K562 (cell line): ENCODE data around the gene FAM171A1. TPM values are rescaled to one million over a fixed set of nuclear protein-coding genes. Genes with fewer than 3 reads are reported as not detected.

Experiments
- ATAC-seq: fragments of 200-7000 bp; cut with Tn5 transposase; 3 replicates; pipeline ENCODE4 v1.9.1; 2020; ENCODE audit warnings: moderate library complexity
- BruUV-seq: library from RNA; stranded (reverse); fragments of 400-500 nt; replicated peaks from 2 replicates; lab custom pipeline; 2021; lab: Mats Ljungman, UMichigan
- CTCF ChIA-PET: fragments of 300-600 bp; formaldehyde crosslinking; extraction: SDS; loops from one replicate; lab custom pipeline; 2021; ENCODE audit warnings: low intra/inter-chr PET ratio; lab: Yijun Ruan, JAX
- POLR2A ChIA-PET: fragments of 300-600, 350-650 bp; sonication (Branson Sonifier 250); formaldehyde crosslinking; extraction: SDS; loops from one replicate; lab custom pipeline; 2021; ENCODE audit warnings: antibody characterized with exemption, inconsistent platforms; lab: Yijun Ruan, JAX
- DNase-seq, 4 experiments: peaks; one replicate each; pipeline versions ENCODE4 v3.0.0 to v3.0.0-alpha.2; 2011 to 2018; ENCODE audit warnings: low spot score in 3 of 4, mixed read lengths in 3 of 4; ENCODE audit errors: extremely low read depth in 1 of 4
- FAIRE-seq: peaks from 2 replicates; lab custom pipeline; 2011; peaks lifted over from hg19 to GRCh38; lab: Jason Lieb, UNC
- H2AFZ ChIP-seq: 2 replicates; pipeline ENCODE4 v1.6.0; 2011; ENCODE audit warnings: low read depth, low read length, control low read depth, inconsistent platforms
- H3K27ac ChIP-seq: fragments of 200-600 bp; 3 replicates; pipeline ENCODE4 v1.8.0; 2011; ENCODE audit warnings: low read depth, mild to moderate bottlenecking, control low read depth, inconsistent platforms, low read length, moderate library complexity, mixed read lengths; ENCODE audit errors: extremely low read depth
- H3K27me3 ChIP-seq, 2 experiments: fragments of 300-600 bp in 1 of 2; 2 replicates in 1 of 2; 3 replicates in 1 of 2; pipeline versions ENCODE4 v1.6.0 to v1.8.0; 2011; ENCODE audit warnings: inconsistent platforms in 2 of 2, low read length in 2 of 2, mild to moderate bottlenecking in 1 of 2, mixed read lengths in 1 of 2, moderate library complexity in 1 of 2; ENCODE audit not compliant: control insufficient read depth in 2 of 2, insufficient read depth in 2 of 2
- H3K36me3 ChIP-seq: fragments of 300-600 bp; 3 replicates; pipeline ENCODE4 v1.8.0; 2011; ENCODE audit warnings: mild to moderate bottlenecking, low read length, inconsistent platforms; ENCODE audit not compliant: control insufficient read depth, insufficient read depth
- H3K4me1 ChIP-seq, 2 experiments: fragments of 200-600 bp in 1 of 2; replicated peaks in 1 of 2; 2 replicates in 1 of 2; 3 replicates in 1 of 2; pipeline versions ENCODE4 v1.5.1 to v1.8.0; 2011; ENCODE audit warnings: inconsistent platforms in 2 of 2, low read length in 2 of 2, mild to moderate bottlenecking in 1 of 2, mixed read lengths in 1 of 2, moderate library complexity in 1 of 2; ENCODE audit not compliant: control insufficient read depth in 2 of 2, insufficient read depth in 2 of 2
- H3K4me2 ChIP-seq: 2 replicates; pipeline ENCODE4 v1.6.1; 2011; ENCODE audit warnings: low read length, control low read depth, inconsistent platforms, mixed read lengths; ENCODE audit not compliant: insufficient read depth
- H3K4me3 ChIP-seq: fragments of 200-600 bp; sonication (generic), shearing (Covaris generic); 2 replicates; pipeline ENCODE4 v1.5.1; 2016; ENCODE audit warnings: control low read depth, inconsistent platforms
- H3K79me2 ChIP-seq: fragments of 200-600 bp; 3 replicates; pipeline ENCODE4 v1.8.0; 2011; ENCODE audit warnings: low read length, inconsistent platforms; ENCODE audit not compliant: control insufficient read depth, insufficient read depth
- H3K9ac ChIP-seq, 2 experiments: 2 replicates each; pipeline versions ENCODE4 v1.6.0 to v1.6.1; 2011; ENCODE audit warnings: low read depth in 2 of 2, low read length in 2 of 2, control low read depth in 1 of 2, inconsistent platforms in 1 of 2, mild to moderate bottlenecking in 1 of 2, mixed read lengths in 1 of 2; ENCODE audit not compliant: insufficient read depth in 1 of 2
- H3K9me1 ChIP-seq: one replicate; pipeline ENCODE4 v1.6.0; 2011; ENCODE audit warnings: inconsistent platforms, mild to moderate bottlenecking, low read length, moderate library complexity; ENCODE audit not compliant: control insufficient read depth, insufficient read depth
- H3K9me3 ChIP-seq: replicated peaks from 2 replicates; pipeline ENCODE4 v1.5.1; 2011; ENCODE audit warnings: low read depth, low read length, inconsistent platforms; ENCODE audit not compliant: control insufficient read depth, insufficient read depth
- H4K20me1 ChIP-seq: replicated peaks from 2 replicates; pipeline ENCODE4 v1.6.1; 2011; ENCODE audit warnings: low read length, inconsistent platforms, mixed read lengths; ENCODE audit not compliant: control insufficient read depth, insufficient read depth
- BDP1 ChIP-seq: IDR thresholded peaks from 3 replicates; pipeline ENCODE4 v1.6.1; 2011; ENCODE audit not compliant: insufficient read length, insufficient read depth
- CEBPZ ChIP-seq: fragments of 150-350 bp; IDR thresholded peaks from 2 replicates; pipeline ENCODE4 v1.6.1; 2014; ENCODE audit warnings: low read depth, mild to moderate bottlenecking, low read length, borderline replicate concordance
- ELK3 ChIP-seq: fragments of 450-650 bp; formaldehyde crosslinking; IDR thresholded peaks from 2 replicates; pipeline ENCODE4 v1.4.0; 2020; ENCODE audit warnings: mild to moderate bottlenecking
- IRF9 ChIP-seq: fragments of 450-650 bp; IDR thresholded peaks from 2 replicates; pipeline ENCODE4 v1.6.1; 2016; ENCODE audit warnings: missing biosample characterization, missing genetic modification characterization
- PKNOX1 ChIP-seq: fragments of 450-650 bp; IDR thresholded peaks from 2 replicates; pipeline ENCODE4 v1.6.1; 2016
- POLR2AphosphoS2 ChIP-seq: IDR thresholded peaks from 2 replicates; pipeline ENCODE4 v1.6.1; 2012; ENCODE audit warnings: low read length, improper control_type of control experiment
- SREBF1 ChIP-seq: fragments of 150-350 bp; IDR thresholded peaks from 2 replicates; pipeline ENCODE4 v1.6.1; 2014; ENCODE audit warnings: antibody characterized with exemption, low read depth, low read length, borderline replicate concordance
- TEAD1 ChIP-seq, 2 experiments: fragments of 450-650 bp in 1 of 2; sonication (generic) in 1 of 2; formaldehyde crosslinking; IDR thresholded peaks; 2 replicates each; pipeline versions ENCODE4 v1.4.0 to v1.8.0; 2020 to 2022; ENCODE audit warnings: mild to moderate bottlenecking in 2 of 2, missing genetic modification reagents in 1 of 2
- XRCC3 ChIP-seq: fragments of 450-650 bp; IDR thresholded peaks from 2 replicates; pipeline ENCODE4 v1.6.1; 2017; ENCODE audit warnings: mild to moderate bottlenecking, moderate library complexity
- XRCC5 ChIP-seq: fragments of 200-400 bp; formaldehyde crosslinking; IDR thresholded peaks from 2 replicates; pipeline ENCODE4 v1.6.1; 2017; ENCODE audit warnings: low read depth, mild to moderate bottlenecking, low read length
- ZFP91 ChIP-seq: sonication (generic); formaldehyde crosslinking; IDR thresholded peaks from 2 replicates; pipeline ENCODE4 v1.8.0; 2022; ENCODE audit warnings: mild to moderate bottlenecking, missing genetic modification reagents
- ZNF143 ChIP-seq: sonication (generic); formaldehyde crosslinking; IDR thresholded peaks from 2 replicates; pipeline ENCODE4 v1.9.0; 2022; ENCODE audit warnings: mild to moderate bottlenecking, missing genetic modification reagents
- ZNF445 ChIP-seq: fragments of 250-450 bp; sonication (Bioruptor Pico); IDR thresholded peaks from 2 replicates; pipeline ENCODE4 v1.4.0; 2020; ENCODE audit warnings: low read depth, mild to moderate bottlenecking, moderate library complexity
- ZNF830 ChIP-seq: fragments of 250-450 bp; sonication (Bioruptor Pico); IDR thresholded peaks from 2 replicates; pipeline ENCODE4 v1.5.0; 2021; ENCODE audit warnings: mild to moderate bottlenecking
- ZSCAN32 ChIP-seq: fragments of 450-650 bp; formaldehyde crosslinking; IDR thresholded peaks from 2 replicates; pipeline ENCODE4 v1.4.0; 2020; ENCODE audit warnings: mild to moderate bottlenecking, moderate library complexity
- WGBS: fragments of 100-300 bp; shearing (Covaris generic); methylation state at CpG from one replicate; pipeline ENCODE4 v1.1.6; 2016; ENCODE audit warnings: low coverage, mixed read lengths; ENCODE audit not compliant: insufficient coverage; ENCODE audit errors: missing lambda C conversion rate; 5-methylcytosine and 5-hydroxymethylcytosine counted together
- in situ Hi-C: fragments of 300-500 bp; cut with MboI; formaldehyde crosslinking; loops from 4 replicates; pipeline ENCODE4 v1.15.0; 2018; ENCODE audit warnings: inconsistent platforms, mixed read lengths
- intact Hi-C: fragments of 100-400 bp; cut with micrococcal nuclease; formaldehyde crosslinking; loops from 2 replicates; pipeline ENCODE4 v1.14.2; 2022
- polyA plus RNA-seq, 8 experiments: library from polyadenylated mRNA; depleted of rRNA in 4 of 8; stranded (reverse) in 5 of 8; unstranded in 3 of 8; fragments of >200 nt; fragmentation: Nextera tagmentation in 2 of 8; fragmentation: Illumina TruSeq in 1 of 8; extraction: Ambion mirVana in 2 of 8; extraction: Trizol in 1 of 8; gene quantifications; 2 replicates each; pipeline versions ENCODE4 v1.2.1 to v1.2.3, GENCODE V29; 2011 to 2014; ENCODE audit warnings: inconsistent platforms in 1 of 8, missing spikeins in 1 of 8
- total RNA-seq, 7 experiments: library from RNA; depleted of rRNA in 6 of 7; stranded (reverse); fragments of >200 nt in 6 of 7; fragmentation: Illumina TruSeq in 2 of 7; extraction: Trizol in 2 of 7; gene quantifications; 2 replicates each; pipeline versions ENCODE4 v1.2.1 to v1.2.3, GENCODE V29; 2011 to 2021; ENCODE audit warnings: low replicate concordance in 1 of 7

The FAM171A1 gene
- total and polyA plus RNA-seq, 9 of the 15 experiments (the other 6 are each of a cell fraction or from before 2014, with no cell fraction given), result 0.51 to 8.2 (median 4.8) TPM

- no TSS peak for BruUV-seq
- no peaks in the 10 kb centered on the region for H3K79me2 ChIP-seq
- FAIRE-seq (no peak), ATAC-seq (no peak), DNase-seq (no peak)
- H4K20me1 ChIP-seq, result no peaks in the 10 kb centered on the region
- H3K9me1 ChIP-seq, result no peaks in the 10 kb centered on the region
- H3K4me3 ChIP-seq, result no peak overlapping the region
- 0 out of 2 replicates have a peak, but pooled peaks cover 4% of the 10 kb centered on the region for H3K9me3 ChIP-seq
- H3K4me1 ChIP-seq, result no peaks in the 10 kb centered on the region
- H3K9ac ChIP-seq, result no peak overlapping the region
- in situ Hi-C loops, result no loop called here
- whole genome bisulfite sequencing, result 8% methylated on average over 2 of the region's 2 CpGs
- no peaks in the 10 kb centered on the region for H3K36me3 ChIP-seq
- no peak overlapping the region for H3K4me2 ChIP-seq
- POLR2A ChIA-PET, result interaction anchor here (0.6 to 1.7 kb wide), 3 partner anchors 11 to 899 kb away, joined by 3 to 4 read pairs (median 3); no protein-coding TSS in a partner anchor
- intact Hi-C loops, result no loop called here
- H2AFZ ChIP-seq, result no peak overlapping the region
- no peaks in the 10 kb centered on the region for H3K27me3 ChIP-seq
- CTCF ChIA-PET, result no interaction called here
- H3K27ac ChIP-seq, result no peak overlapping the region
- TF ChIP-seq POLR2AphosphoS2 (no peak), BDP1 (no peak), ZFP91 (CRISPR knock-in tag) (no peak), ZNF143 (CRISPR knock-in tag) (no peak), XRCC3 (no peak), ZNF830 (CRISPR knock-in tag) (no peak), PKNOX1 (no peak), TEAD1 (CRISPR knock-in tag; IDR thresholded peaks at IDR 0.05) (no peak), ELK3 (CRISPR knock-in tag) (no peak), XRCC5 (no peak), IRF9 (tag) (no peak), ZNF445 (CRISPR knock-in tag) (no peak), CEBPZ (no peak), ZSCAN32 (CRISPR knock-in tag) (no peak), SREBF1 (no peak)
These were observed 105.5 kb downstream of the FAM171A1 start for GRCh38 chr10:15265558-15265957.
